Measurements from ENCODE around the gene CRBN. TPM values are rescaled to one million over a fixed set of nuclear protein-coding genes. Genes with fewer than 3 reads are reported as not detected.

Gene CRBN
- 10 to 100 TPM; 35.3 to 98.5 (median 53.0) TPM for total RNA-seq

DNA sequence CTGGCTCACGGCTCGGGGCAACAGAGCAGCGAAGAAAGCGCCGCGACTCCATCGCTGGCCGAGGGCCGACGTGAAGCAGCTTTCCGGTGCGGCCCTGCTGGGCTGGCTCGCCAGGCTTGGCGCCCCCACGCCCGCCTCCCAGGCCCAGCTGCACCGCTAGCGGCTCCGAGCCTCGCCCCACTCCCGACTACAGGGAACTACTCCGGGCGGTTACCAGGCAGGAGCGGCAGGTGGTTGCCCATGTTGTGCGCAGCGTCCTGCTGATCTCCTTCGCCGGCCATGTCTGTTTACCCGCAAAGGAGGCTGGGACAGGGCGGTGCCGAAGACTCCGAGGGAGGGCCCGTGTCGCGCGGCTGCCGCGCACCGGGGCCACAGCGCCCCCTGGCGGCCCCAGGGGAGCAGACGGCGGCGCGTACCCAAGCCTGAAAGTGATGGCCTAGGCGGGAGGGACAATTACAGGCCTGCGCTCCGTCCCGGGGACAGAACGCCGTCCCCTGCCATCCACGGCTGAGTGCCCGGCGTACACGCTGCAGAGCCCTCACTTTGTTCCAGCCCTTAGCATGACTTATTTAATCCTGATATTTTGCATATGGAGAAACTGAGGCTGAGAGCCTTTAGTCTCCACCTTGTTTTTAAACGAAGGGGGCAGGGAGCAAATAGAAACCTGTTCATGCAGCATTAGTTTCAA is at the start of gene CRBN:
Gene CRBN, minus strand, starts transcription at position 285 of the 688 bp plus-strand sequence. Its CDS starts 4 bp downstream, at position 281.
- Histone ChIP-seq H3K4me3 (peak within 1 kb of the TSS; percentile 77 to 99 (median 86)), H3K9me3 (no peaks in the 10 kb centered on the region), H3K27me3 (no peaks in the 10 kb centered on the region), H3K4me1 (peaks cover 17 to 34% (median 27%) of the 10 kb centered on the region in 4 donors), H3K27ac (peak within 1 kb of the TSS; percentile 85 to 91 (median 88)), H3K36me3 (peaks cover 0 to 5% (median 0%) of the 10 kb centered on the region in 4 donors)
- 1 to 6% methylated on average over 5 to 37 of the region's 56 CpGs for WGBS, 2 donors
- peak; percentile 90 to 97 for DNase-seq
- TF ChIP-seq, protein P1, sequence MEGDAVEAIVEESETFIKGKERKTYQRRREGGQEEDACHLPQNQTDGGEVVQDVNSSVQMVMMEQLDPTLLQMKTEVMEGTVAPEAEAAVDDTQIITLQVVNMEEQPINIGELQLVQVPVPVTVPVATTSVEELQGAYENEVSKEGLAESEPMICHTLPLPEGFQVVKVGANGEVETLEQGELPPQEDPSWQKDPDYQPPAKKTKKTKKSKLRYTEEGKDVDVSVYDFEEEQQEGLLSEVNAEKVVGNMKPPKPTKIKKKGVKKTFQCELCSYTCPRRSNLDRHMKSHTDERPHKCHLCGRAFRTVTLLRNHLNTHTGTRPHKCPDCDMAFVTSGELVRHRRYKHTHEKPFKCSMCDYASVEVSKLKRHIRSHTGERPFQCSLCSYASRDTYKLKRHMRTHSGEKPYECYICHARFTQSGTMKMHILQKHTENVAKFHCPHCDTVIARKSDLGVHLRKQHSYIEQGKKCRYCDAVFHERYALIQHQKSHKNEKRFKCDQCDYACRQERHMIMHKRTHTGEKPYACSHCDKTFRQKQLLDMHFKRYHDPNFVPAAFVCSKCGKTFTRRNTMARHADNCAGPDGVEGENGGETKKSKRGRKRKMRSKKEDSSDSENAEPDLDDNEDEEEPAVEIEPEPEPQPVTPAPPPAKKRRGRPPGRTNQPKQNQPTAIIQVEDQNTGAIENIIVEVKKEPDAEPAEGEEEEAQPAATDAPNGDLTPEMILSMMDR (IDR thresholded peaks at IDR 0.05): peak; percentile 98 to 100 (median 99)
- TF ChIP-seq POLR2AphosphoS5 (IDR thresholded peaks at IDR 0.05) (peak; percentile 78 to 94), EP300 (IDR thresholded peaks at IDR 0.05) (peak in 1 of 4 donors; percentile 60), POLR2A (IDR thresholded peaks at IDR 0.05) (peak in 3 of 4 donors; percentile 63 to 87 (median 86))
- ATAC-seq (ENCODE audit: low FRiP score in 2 of 2): peak; percentile 99 to 100

DNA sequence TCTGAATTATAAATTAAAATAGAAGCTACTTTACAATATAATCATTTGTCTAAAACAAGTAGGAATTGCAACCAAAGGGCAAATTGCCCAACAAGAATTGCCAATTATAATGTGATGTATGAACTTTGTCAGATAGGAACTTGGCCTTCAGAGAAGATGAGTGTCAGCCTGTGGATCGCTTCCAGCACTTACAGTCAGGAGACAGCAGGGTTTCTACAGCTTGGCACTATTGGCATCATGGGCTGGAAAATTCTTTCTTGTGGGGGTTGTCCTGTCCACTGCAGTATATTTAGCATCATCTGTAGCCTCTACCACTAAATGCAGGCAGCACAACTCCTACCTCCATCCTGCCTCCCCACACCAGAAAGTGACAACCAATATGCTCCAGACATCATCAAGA is 48.1 kb upstream of the CRBN start:
- TF ChIP-seq EP300 (IDR thresholded peaks at IDR 0.05) (no peak), POLR2A (IDR thresholded peaks at IDR 0.05) (no peak), POLR2AphosphoS5 (IDR thresholded peaks at IDR 0.05) (no peak)
- TF ChIP-seq, protein P1 (IDR thresholded peaks at IDR 0.05): no peak
- no peak for ATAC-seq (ENCODE audit: low FRiP score in 2 of 2)
- no peak overlapping the region for H3K4me3 ChIP-seq

DNA sequence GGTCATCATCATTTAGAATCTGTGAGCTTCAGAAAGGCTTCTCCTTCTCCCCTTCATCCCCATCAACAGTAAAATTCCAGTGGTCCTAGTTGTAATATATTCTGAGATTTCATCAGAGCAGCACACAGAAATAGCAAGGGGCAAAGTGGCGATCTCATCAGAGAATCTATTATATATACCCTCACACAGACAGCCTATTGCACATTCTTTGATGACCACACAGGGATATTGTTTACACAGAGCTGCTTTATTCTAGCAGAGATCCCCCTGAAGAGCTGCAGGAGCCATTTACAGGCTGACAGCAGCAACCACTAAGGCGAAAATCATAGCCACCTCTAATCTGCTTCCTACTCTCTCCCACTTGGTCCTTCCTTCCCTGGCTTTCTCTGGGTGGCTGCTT is 42.0 kb upstream of the CRBN start:
- Histone ChIP-seq H3K4me3 (no peak overlapping the region), H3K4me1 (no peaks in the 10 kb centered on the region), H3K36me3 (no peaks in the 10 kb centered on the region), H3K27ac (no peak overlapping the region), H3K9me3 (no peaks in the 10 kb centered on the region), H3K27me3 (no peaks in the 10 kb centered on the region)
- no peak for ATAC-seq (ENCODE audit: low FRiP score in 2 of 2)
- WGBS, 2 donors: 58 to 72% methylated on average over 2 of the region's 2 CpGs
- TF ChIP-seq, protein P1 (IDR thresholded peaks at IDR 0.05): no peak
- TF ChIP-seq POLR2AphosphoS5 (IDR thresholded peaks at IDR 0.05): no peak
- no peak for TF ChIP-seq POLR2A (IDR thresholded peaks at IDR 0.05)
- no peak for TF ChIP-seq EP300 (IDR thresholded peaks at IDR 0.05)
- no peak for DNase-seq

More for the DNA sequence above, 48.1 kb upstream of the CRBN start:
- no peaks in the 10 kb centered on the region for H3K36me3 ChIP-seq
- no peaks in the 10 kb centered on the region for H3K4me1 ChIP-seq
- 0% methylated on average over 1 of the region's 1 CpG for WGBS, 2 donors
- H3K9me3 ChIP-seq: no peaks in the 10 kb centered on the region
- H3K27me3 ChIP-seq: no peaks in the 10 kb centered on the region
- no peak for DNase-seq
- H3K27ac ChIP-seq: no peak overlapping the region

DNA sequence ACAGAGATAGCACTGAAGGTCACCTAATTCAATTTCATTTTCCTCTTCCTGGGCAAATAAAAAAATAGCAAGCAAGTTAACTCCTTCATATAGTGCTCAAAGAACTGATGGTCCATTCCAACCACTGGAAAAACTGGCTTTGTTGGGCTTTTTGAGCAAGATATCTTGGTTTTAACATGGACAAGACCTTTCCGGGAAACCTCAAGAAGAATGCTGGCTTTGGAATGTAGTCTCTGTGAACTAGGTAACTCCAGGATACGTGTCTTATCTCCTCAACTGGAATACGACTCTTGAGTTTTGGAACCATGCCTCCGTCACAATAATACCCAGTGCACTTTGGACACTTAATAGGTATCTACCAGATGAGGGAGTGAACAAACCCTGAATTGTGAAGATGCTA is 36.9 kb upstream of the CRBN start:
- WGBS, 2 donors: 72 to 84% methylated on average over 4 of the region's 4 CpGs

DNA sequence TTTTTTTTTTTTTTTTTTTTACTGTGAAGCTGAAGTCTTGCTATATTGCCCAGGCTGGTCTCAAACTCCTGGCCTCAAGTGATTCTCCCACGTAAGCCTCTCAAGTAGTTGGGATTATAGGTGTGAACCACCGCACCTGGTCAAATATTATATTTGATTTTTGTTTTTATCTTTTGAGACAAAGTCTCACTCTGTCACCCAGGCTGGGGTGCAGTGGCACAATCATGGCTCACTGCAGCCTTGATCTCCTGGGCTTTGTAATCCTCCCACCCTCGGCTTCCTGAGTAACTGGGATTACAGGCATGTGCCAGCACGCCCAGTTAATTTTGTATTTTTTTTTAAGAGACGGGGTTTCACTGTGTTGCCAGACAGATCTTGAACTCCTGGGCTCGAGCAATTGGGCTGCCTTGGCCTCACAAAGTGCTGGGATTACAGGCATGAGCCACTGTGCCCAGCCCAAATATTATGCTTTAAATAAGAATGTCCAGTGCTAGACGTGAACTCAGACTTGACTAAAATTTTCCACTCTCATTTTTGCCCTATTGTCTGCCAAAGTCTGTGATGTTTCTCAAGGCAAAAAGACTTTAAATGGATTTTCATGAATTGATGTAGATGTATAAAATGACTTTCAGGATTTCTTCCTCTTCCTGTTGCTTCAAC is 33.4 kb upstream of the CRBN start:
- Histone ChIP-seq H3K36me3 (no peaks in the 10 kb centered on the region), H3K27ac (no peak overlapping the region), H3K9me3 (no peaks in the 10 kb centered on the region), H3K27me3 (no peaks in the 10 kb centered on the region), H3K4me3 (no peak overlapping the region), H3K4me1 (no peaks in the 10 kb centered on the region)
- no peak for TF ChIP-seq EP300 (IDR thresholded peaks at IDR 0.05)
- no peak for TF ChIP-seq POLR2A (IDR thresholded peaks at IDR 0.05)
- TF ChIP-seq POLR2AphosphoS5 (IDR thresholded peaks at IDR 0.05): no peak
- TF ChIP-seq, protein P1 (IDR thresholded peaks at IDR 0.05): no peak
- ATAC-seq (ENCODE audit: low FRiP score in 2 of 2) (no peak), DNase-seq (no peak)
- WGBS, 2 donors: 79 to 80% methylated on average over 7 of the region's 7 CpGs

More for the DNA sequence above, 36.9 kb upstream of the CRBN start:
- H3K27ac ChIP-seq: no peak overlapping the region
- no peak for TF ChIP-seq EP300 (IDR thresholded peaks at IDR 0.05)
- no peaks in the 10 kb centered on the region for H3K9me3 ChIP-seq
- DNase-seq (no peak), ATAC-seq (ENCODE audit: low FRiP score in 2 of 2) (no peak)
- no peak overlapping the region for H3K4me3 ChIP-seq
- H3K4me1 ChIP-seq: no peaks in the 10 kb centered on the region
- H3K36me3 ChIP-seq: no peaks in the 10 kb centered on the region
- H3K27me3 ChIP-seq: no peaks in the 10 kb centered on the region
